NCI-H1105 (cell line): Measurements from ENCODE around the gene GMNC.
A peak's percentile ranks its signal among the peaks of the same experiment; 100 is the strongest.

Source experiments
- DNase-seq: peaks from one replicate; lab custom pipeline; 2025; lab: John Stamatoyannopoulos, UW

The GMNC gene

GRCh38 chr3:190848870-190849269 lies 13.6 kb downstream of the GMNC start:
- DNase-seq = no peak

GRCh38 chr3:190847436-190847835 lies 15.1 kb downstream of the GMNC start:
- DNase-seq = no peak

- DNase-seq = no peak
Measured at GRCh38 chr3:190840146-190840545, 22.3 kb downstream of the GMNC start.

GRCh38 chr3:190831225-190831624 lies 31.3 kb downstream of the GMNC start:
- DNase-seq = no peak

GRCh38 chr3:190830031-190830430 lies 32.5 kb downstream of the GMNC start:
- DNase-seq = no peak

GRCh38 chr3:190826018-190826417 lies 36.5 kb downstream of the GMNC start:
- DNase-seq = no peak

GRCh38 chr3:190825386-190826016 lies 37.0 kb downstream of the GMNC start:
- DNase-seq = no peak

GRCh38 chr3:190811775-190812480 lies 50.6 kb downstream of the GMNC start:
- peak; percentile 87 for DNase-seq

- DNase-seq = no peak
Measured at GRCh38 chr3:190810957-190811356, 51.5 kb downstream of the GMNC start.

- DNase-seq = no peak
Measured at GRCh38 chr3:190809351-190809750, 53.1 kb downstream of the GMNC start.

- DNase-seq = peak; percentile 90
Measured at GRCh38 chr3:190807719-190808375, 54.6 kb downstream of the GMNC start.
